Measurements from ENCODE around the gene MARCHF6. TPM values are rescaled to one million over a fixed set of nuclear protein-coding genes. Genes with fewer than 3 reads are reported as not detected.

Gene MARCHF6
- total and polyA plus RNA-seq, 9 of the 15 experiments (the other 6 are each of a cell fraction or from before 2014, with no cell fraction given) = 74.1 to 456 (median 116) TPM

DNA sequence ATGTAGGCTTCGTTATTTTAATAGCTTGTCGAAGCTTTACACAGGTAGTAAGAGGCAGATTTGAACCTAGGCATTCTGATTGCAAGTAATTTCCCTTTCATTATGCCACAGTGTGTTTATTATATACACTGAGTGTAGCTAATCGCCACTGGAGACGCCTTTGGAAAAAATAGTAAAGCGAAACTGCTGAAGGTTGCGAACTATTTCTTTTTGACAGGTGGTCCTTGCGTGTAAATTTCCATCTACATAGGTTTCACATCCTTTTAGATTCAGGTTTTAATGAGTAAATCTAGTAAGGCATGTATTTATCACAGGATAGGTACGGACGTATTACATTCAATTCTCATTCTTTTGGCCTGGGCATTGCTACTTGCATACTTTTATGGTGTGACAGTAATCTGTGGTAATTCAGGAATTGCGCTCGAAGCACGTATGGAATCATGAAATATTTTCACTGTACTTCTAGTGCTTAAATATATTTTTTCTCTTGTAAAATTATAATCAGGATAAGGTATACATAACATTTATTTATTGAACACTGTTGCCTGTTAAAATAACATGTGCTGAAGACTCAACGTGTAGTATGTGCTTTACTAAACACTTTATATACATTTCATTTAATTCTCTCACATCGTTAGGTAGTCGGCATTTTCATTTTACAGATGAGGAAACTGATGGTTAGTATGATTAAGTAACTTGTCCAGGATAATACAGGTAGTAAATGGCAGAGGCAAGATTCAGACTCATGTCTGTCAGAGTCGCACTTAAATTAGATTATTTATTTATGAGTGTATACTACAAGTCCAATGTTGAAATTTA lies 1.8 kb downstream of the MARCHF6 start (continued):
- TF ChIP-seq ZSCAN32 (CRISPR knock-in tag; IDR thresholded peaks at IDR 0.05) (0 out of 2 replicates have a peak, but pooled peaks have one; percentile 20), POLR2G (IDR thresholded peaks at IDR 0.05; ENCODE audit: low read depth, low read length) (0 out of 2 replicates have a peak, but pooled peaks have one; percentile 9), SMAD4 (CRISPR knock-in tag; conservative IDR thresholded peaks at IDR 0.05) (no peak), ZNF583 (CRISPR knock-in tag; IDR thresholded peaks at IDR 0.05) (no peak), SAP30 (IDR thresholded peaks at IDR 0.05; ENCODE audit: borderline replicate concordance, insufficient read depth, low read depth, low read length, poor library complexity, severe bottlenecking) (peak; percentile 59), NFATC3 (IDR thresholded peaks at IDR 0.05) (no peak), POLR2AphosphoS2 (IDR thresholded peaks at IDR 0.05; ENCODE audit: low read length) (no peak), NCOA4 (IDR thresholded peaks at IDR 0.05; ENCODE audit: partially characterized antibody) (no peak), ATF7 (IDR thresholded peaks at IDR 0.05) (no peak), FOXK2 (conservative IDR thresholded peaks at IDR 0.05 in 1 of 2, IDR thresholded peaks at IDR 0.05 in 1 of 2; ENCODE audit: low read depth in 2 of 2) (peak in 1 of 2 experiments; percentile 14; a peak in 1 of 4 replicates), ZNF384 (IDR thresholded peaks at IDR 0.05; ENCODE audit: low read depth, low read length) (0 out of 2 replicates have a peak, but pooled peaks have one; percentile 45)
- TF ChIP-seq, protein P1, sequence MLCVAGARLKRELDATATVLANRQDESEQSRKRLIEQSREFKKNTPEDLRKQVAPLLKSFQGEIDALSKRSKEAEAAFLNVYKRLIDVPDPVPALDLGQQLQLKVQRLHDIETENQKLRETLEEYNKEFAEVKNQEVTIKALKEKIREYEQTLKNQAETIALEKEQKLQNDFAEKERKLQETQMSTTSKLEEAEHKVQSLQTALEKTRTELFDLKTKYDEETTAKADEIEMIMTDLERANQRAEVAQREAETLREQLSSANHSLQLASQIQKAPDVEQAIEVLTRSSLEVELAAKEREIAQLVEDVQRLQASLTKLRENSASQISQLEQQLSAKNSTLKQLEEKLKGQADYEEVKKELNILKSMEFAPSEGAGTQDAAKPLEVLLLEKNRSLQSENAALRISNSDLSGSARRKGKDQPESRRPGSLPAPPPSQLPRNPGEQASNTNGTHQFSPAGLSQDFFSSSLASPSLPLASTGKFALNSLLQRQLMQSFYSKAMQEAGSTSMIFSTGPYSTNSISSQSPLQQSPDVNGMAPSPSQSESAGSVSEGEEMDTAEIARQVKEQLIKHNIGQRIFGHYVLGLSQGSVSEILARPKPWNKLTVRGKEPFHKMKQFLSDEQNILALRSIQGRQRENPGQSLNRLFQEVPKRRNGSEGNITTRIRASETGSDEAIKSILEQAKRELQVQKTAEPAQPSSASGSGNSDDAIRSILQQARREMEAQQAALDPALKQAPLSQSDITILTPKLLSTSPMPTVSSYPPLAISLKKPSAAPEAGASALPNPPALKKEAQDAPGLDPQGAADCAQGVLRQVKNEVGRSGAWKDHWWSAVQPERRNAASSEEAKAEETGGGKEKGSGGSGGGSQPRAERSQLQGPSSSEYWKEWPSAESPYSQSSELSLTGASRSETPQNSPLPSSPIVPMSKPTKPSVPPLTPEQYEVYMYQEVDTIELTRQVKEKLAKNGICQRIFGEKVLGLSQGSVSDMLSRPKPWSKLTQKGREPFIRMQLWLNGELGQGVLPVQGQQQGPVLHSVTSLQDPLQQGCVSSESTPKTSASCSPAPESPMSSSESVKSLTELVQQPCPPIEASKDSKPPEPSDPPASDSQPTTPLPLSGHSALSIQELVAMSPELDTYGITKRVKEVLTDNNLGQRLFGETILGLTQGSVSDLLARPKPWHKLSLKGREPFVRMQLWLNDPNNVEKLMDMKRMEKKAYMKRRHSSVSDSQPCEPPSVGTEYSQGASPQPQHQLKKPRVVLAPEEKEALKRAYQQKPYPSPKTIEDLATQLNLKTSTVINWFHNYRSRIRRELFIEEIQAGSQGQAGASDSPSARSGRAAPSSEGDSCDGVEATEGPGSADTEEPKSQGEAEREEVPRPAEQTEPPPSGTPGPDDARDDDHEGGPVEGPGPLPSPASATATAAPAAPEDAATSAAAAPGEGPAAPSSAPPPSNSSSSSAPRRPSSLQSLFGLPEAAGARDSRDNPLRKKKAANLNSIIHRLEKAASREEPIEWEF (CRISPR knock-in tag; IDR thresholded peaks at IDR 0.05) = no peak
- TF ChIP-seq, protein P2, sequence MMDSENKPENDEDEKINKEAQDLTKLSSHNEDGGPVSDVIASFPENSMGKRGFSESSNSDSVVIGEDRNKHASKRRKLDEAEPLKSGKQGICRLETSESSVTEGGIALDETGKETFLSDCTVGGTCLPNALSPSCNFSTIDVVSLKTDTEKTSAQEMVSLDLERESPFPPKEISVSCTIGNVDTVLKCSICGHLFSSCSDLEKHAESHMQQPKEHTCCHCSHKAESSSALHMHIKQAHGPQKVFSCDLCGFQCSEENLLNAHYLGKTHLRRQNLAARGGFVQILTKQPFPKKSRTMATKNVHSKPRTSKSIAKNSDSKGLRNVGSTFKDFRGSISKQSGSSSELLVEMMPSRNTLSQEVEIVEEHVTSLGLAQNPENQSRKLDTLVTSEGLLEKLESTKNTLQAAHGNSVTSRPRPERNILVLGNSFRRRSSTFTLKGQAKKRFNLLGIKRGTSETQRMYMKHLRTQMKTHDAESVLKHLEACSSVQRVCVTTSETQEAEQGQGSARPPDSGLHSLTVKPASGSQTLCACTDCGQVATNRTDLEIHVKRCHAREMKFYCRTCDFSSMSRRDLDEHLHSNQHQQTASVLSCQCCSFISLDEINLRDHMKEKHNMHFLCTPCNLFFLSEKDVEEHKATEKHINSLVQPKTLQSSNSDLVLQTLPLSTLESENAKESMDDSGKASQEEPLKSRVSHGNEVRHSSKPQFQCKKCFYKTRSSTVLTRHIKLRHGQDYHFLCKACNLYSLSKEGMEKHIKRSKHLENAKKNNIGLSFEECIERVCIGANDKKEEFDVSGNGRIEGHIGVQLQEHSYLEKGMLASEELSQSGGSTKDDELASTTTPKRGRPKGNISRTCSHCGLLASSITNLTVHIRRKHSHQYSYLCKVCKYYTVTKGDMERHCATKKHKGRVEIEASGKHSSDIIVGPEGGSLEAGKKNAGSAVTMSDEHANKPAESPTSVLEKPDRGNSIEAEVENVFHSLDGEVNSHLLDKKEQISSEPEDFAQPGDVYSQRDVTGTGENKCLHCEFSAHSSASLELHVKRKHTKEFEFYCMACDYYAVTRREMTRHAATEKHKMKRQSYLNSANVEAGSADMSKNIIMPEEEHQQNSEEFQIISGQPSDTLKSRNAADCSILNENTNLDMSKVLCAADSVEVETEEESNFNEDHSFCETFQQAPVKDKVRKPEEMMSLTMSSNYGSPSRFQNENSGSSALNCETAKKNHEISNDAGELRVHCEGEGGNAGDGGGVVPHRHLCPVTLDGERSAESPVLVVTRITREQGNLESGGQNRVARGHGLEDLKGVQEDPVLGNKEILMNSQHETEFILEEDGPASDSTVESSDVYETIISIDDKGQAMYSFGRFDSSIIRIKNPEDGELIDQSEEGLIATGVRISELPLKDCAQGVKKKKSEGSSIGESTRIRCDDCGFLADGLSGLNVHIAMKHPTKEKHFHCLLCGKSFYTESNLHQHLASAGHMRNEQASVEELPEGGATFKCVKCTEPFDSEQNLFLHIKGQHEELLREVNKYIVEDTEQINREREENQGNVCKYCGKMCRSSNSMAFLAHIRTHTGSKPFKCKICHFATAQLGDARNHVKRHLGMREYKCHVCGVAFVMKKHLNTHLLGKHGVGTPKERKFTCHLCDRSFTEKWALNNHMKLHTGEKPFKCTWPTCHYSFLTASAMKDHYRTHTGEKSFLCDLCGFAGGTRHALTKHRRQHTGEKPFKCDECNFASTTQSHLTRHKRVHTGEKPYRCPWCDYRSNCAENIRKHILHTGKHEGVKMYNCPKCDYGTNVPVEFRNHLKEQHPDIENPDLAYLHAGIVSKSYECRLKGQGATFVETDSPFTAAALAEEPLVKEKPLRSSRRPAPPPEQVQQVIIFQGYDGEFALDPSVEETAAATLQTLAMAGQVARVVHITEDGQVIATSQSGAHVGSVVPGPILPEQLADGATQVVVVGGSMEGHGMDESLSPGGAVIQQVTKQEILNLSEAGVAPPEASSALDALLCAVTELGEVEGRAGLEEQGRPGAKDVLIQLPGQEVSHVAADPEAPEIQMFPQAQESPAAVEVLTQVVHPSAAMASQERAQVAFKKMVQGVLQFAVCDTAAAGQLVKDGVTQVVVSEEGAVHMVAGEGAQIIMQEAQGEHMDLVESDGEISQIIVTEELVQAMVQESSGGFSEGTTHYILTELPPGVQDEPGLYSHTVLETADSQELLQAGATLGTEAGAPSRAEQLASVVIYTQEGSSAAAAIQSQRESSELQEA (IDR thresholded peaks at IDR 0.05; ENCODE audit: low read depth) = no peak
